ENCODE data around the gene ERCC8.

- TF ChIP-seq POLR2AphosphoS5 (IDR thresholded peaks at IDR 0.05) (no peak), CTCF (IDR thresholded peaks at IDR 0.05) (no peak), EP300 (IDR thresholded peaks at IDR 0.05) (no peak)
Observed at GRCh38 chr5:60886158-60886557, 58.7 kb downstream of the ERCC8 start.

Measured in esophagus muscularis mucosa (tissue), 4 donors.